GM18520 (cell line): ENCODE data around the gene ATP8A2.
"Not testable (repeated sequence)": the region's sequence is repeated elsewhere in the genome, so short reads cannot be mapped to it uniquely, and the experiment has no call there.

ENCODE experiments used
- ATAC-seq: cut with Tn5 transposase; IDR thresholded peaks from one replicate; pipeline ENCODE4 v1.9.1; 2021; ENCODE audit not compliant: unreplicated experiment

ATP8A2 gene

DNA sequence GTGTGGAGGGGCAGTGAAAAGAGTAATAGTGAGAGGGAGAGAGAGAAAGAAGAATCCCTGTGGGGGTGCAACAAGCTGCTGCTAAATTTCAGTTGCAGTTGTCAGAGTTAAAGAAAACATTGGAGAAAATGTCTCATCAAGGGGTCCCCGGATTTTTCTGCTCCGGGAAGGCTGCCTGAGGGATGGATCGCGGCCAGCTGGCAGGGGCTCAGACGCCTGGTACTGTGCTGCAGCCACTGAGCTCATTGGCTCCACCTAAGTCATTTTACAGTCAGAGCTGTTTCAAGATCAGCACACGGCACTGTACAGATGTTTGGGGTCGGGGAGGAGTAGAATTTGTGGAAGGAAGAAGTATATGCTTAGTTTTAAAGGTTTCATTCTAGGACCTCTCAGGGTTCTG, 573.8 kb downstream of the ATP8A2 start:
- ATAC-seq = no peak

GRCh38 chr13:25946321-25946720, 574.5 kb downstream of the ATP8A2 start:
- ATAC-seq = no peak

- no peak for ATAC-seq
Measured at GRCh38 chr13:25948910-25949309, 577.1 kb downstream of the ATP8A2 start.

- no peak for ATAC-seq
Measured at GRCh38 chr13:25951831-25952230, 580.1 kb downstream of the ATP8A2 start.

GRCh38 chr13:25954080-25954479, 582.3 kb downstream of the ATP8A2 start:
- not testable (repeated sequence) for ATAC-seq

- not testable (repeated sequence) for ATAC-seq
Measured at GRCh38 chr13:25954943-25955342, 583.2 kb downstream of the ATP8A2 start.

GRCh38 chr13:25958986-25959385, 587.2 kb downstream of the ATP8A2 start:
- ATAC-seq = no peak

DNA sequence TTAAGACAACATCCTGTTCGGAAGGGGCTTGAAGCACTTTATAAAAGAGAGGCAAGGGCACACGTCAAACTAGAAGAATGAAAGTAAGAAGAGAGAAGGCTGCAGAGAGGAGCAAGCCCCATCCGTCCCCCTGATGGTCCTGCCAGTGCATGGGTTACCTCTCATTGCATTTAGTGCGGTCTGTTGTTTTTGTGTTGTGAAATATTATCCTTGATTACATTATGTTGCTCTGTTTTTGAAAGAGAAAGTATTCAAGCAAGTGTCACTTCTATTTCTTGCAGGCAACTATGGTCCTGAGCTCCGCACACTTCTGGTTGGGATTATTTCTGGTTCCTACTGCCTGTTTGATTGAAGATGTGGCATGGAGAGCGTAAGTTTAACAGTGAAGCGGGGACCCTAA, 589.5 kb downstream of the ATP8A2 start:
- ATAC-seq = no peak

GRCh38 chr13:25963674-25964073, 591.9 kb downstream of the ATP8A2 start:
- ATAC-seq = no peak

- ATAC-seq = no peak
Measured at GRCh38 chr13:25965596-25965995, 593.8 kb downstream of the ATP8A2 start.

- no peak for ATAC-seq
Measured at GRCh38 chr13:25966086-25966485, 594.3 kb downstream of the ATP8A2 start.

DNA sequence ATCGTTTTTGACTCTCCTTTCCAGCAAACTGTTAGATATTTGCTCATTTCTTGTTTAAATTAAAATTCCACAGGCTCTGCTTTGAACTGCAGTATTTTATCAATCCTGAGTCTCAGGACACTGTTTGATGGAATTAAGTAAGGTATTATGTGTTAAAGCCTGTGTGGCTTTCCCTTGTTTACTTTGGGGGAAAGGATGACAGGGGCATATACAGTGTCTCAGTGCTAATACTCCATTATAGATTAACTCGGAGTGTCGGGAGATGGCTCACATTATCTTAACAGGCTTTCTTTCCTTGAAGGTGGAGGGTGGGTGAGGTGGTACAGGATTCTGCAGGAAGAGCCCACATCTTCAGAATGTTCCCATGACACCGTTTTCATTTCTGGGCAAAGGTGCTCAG, 595.4 kb downstream of the ATP8A2 start:
- ATAC-seq = no peak

DNA sequence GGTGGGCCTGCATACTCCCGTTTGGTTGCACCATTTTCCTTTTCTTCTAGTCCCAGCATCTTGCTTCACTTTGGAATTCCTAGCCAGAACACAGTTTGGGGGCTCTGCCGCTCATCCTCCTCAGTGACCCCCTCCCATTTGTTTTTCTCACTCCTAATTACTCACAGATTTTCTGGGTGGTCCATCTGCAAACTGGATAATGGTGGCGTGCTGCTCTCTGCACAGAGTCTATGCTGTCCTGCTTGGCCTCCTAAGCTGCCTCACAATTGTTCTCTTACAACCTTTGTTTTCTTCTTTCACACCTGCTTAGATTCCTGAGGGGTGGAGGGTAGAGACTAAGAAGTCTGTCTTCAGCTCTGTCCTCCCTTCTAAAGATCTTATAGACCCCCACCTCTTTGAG, 599.3 kb downstream of the ATP8A2 start:
- ATAC-seq = no peak

GRCh38 chr13:25971459-25972145, 599.8 kb downstream of the ATP8A2 start:
- no peak for ATAC-seq

GRCh38 chr13:25973085-25973484, 601.3 kb downstream of the ATP8A2 start:
- ATAC-seq = no peak

- ATAC-seq = no peak
Measured at GRCh38 chr13:25973576-25973975, 601.8 kb downstream of the ATP8A2 start.

DNA sequence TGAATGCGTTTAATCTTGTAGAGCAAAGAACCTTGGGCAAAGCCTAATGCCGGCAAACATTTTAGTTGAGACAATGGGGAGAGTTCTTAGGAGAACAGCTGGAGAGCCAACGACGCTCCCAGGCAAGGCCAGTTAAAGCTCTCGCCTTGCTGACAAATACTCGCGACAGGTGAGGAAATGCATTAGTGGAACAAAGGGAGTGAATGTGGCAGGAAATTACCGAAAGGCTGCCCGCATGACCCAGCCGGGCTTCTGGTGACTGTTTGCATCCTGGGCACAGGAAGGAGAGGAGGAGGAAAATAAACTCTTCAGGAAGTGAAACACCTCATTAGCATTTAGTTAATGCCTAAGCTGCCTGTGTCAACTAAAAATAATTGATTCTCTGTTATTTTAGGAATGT, 605.4 kb downstream of the ATP8A2 start:
- ATAC-seq = no peak

- ATAC-seq = no peak
Measured at GRCh38 chr13:25977671-25978070, 605.9 kb downstream of the ATP8A2 start.

GRCh38 chr13:25978961-25979360, 607.2 kb downstream of the ATP8A2 start:
- no peak for ATAC-seq

- ATAC-seq = no peak
Measured at GRCh38 chr13:25979371-25979770, 607.6 kb downstream of the ATP8A2 start.

GRCh38 chr13:25980255-25980654, 608.5 kb downstream of the ATP8A2 start:
- no peak for ATAC-seq

- no peak for ATAC-seq
Measured at GRCh38 chr13:25981060-25981459, 609.3 kb downstream of the ATP8A2 start.

DNA sequence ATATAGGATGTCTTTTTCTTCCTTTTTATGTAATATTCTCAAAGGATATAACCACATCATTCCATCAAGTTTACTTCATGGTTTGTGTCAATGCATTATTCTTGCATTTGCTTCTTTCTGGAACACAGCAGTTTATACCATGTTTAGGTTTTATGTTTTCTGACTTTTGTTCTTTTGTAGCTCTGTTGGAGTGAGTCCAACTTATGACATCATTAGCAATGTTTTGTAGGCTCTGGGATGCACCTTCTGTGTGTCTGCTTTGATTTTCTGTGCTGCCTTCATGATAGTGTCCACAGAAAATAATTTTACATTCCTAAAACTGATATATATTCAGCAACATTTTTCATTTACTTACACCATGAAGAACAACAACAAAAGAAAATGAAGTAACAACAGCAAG, 611.1 kb downstream of the ATP8A2 start:
- no peak for ATAC-seq
